Right lobe of liver (tissue), 4 donors: Measurements from ENCODE around the gene DUSP14.

ENCODE experiments used
- CTCF ChIP-seq, 4 donors: fragments of 200-600 bp in 3 of 4; fragments of 450-650 bp in 1 of 4; IDR thresholded peaks; one replicate each; pipeline versions ENCODE4 v1.5.1 to v1.8.0; 2016 to 2022; ENCODE audit warnings: antibody characterized with exemption in 4 of 4, mild to moderate bottlenecking in 2 of 4
- POLR2A ChIP-seq: fragments of 450-650 bp; IDR thresholded peaks from one replicate; pipeline ENCODE4 v1.6.1; 2017; ENCODE audit warnings: antibody characterized with exemption, mild to moderate bottlenecking
- donor health status: DM: no; HTN: no; CAD: no.
- donor health status: DM: no; HTN: no; CAD: no.
- donor health status: DM: no; HTN: yes; CAD: no.

GRCh38 chr17:37463039-37463438, 26.7 kb upstream of the DUSP14 start:
- TF ChIP-seq CTCF (IDR thresholded peaks at IDR 0.05) (no peak), POLR2A (no peak)
